Measurements from ENCODE around the gene LYSET.

Gene LYSET

DNA sequence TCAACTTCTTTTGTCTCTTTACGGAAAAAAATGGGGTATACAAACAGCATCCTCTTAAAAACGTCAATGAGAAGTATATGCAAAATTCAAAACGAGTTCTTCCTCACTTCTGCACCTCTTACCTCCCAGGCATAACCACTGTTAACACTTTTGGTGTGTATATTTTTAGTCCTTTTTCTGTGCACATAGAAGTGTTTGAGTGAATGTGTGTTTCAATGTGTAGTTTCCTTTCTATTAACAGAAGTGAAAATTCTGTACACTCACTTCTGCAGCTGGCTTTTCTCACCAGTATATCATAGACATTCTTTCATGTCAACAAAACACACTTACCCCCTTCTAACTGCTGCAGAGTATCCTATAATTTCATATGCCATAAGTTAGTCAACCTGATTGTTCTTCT lies 27.3 kb downstream of the LYSET start:
- Histone ChIP-seq H3K79me1 (replicated peaks; ENCODE audit: low read length, poor library complexity, severe bottlenecking) (peaks cover 14% of the 10 kb centered on the region), H2AFZ (ENCODE audit: low read depth, low read length) (no peak overlapping the region), H2BK120ac (ENCODE audit: low read depth, low read length) (no peak overlapping the region), H3K4me1 (ENCODE audit: control insufficient read depth, insufficient read depth, low read depth, low read length) (no peaks in the 10 kb centered on the region), H2BK15ac (ENCODE audit: low read depth, poor library complexity, severe bottlenecking) (no peak overlapping the region), H3K23ac (ENCODE audit: low read length in 2 of 2) (no peak overlapping the region), H3K4me2 (ENCODE audit: low read length, poor library complexity, severe bottlenecking) (no peak overlapping the region), H3K27me3 (ENCODE audit: control insufficient read depth in 1 of 2, insufficient read depth in 1 of 2, low read length in 2 of 2) (no peaks in the 10 kb centered on the region), H3K36me3 (ENCODE audit: control insufficient read depth in 1 of 2, insufficient read depth in 2 of 2, low read depth in 1 of 2, low read length in 2 of 2) (peaks cover 10 to 52% of the 10 kb centered on the region in 2 experiments), H4K8ac (ENCODE audit: low read length) (no peak overlapping the region), H2AK5ac (ENCODE audit: low read length, severe bottlenecking) (no peak overlapping the region), H4K91ac (ENCODE audit: low read length) (no peak overlapping the region), H3K4ac (ENCODE audit: low read depth in 1 of 2, low read length in 2 of 2) (no peak overlapping the region), H3K9me3 (ENCODE audit: control insufficient read depth, low read length) (no peaks in the 10 kb centered on the region), H3K27ac (ENCODE audit: low read length, poor library complexity, severe bottlenecking) (no peak overlapping the region), H3K4me3 (ENCODE audit: insufficient read depth in 1 of 2, low read depth in 1 of 2, low read length in 2 of 2) (no peak overlapping the region), H2BK12ac (ENCODE audit: low read length in 2 of 2) (no peak overlapping the region), H3K9ac (ENCODE audit: low read length) (no peak overlapping the region), H3K18ac (ENCODE audit: low read depth in 1 of 2, low read length in 2 of 2) (no peak overlapping the region), H2BK5ac (ENCODE audit: low read depth, low read length, poor library complexity, severe bottlenecking) (no peak overlapping the region), H3K14ac (ENCODE audit: low read length in 2 of 2) (no peak overlapping the region)
- no peak for DNase-seq
- 98% methylated on average over 2 of the region's 3 CpGs for WGBS

GRCh38 chr14:93214598-93214997 lies 29.5 kb downstream of the LYSET start:
- H3K14ac ChIP-seq (ENCODE audit: low read length in 2 of 2), result no peak overlapping the region
- WGBS, result no CpG with 5 or more reads among the region's 2 CpGs
- no peak overlapping the region for H2BK5ac ChIP-seq (ENCODE audit: low read depth, low read length, poor library complexity, severe bottlenecking)
- peaks cover 10% of the 10 kb centered on the region for H3K79me1 ChIP-seq (replicated peaks; ENCODE audit: low read length, poor library complexity, severe bottlenecking)
- H3K4ac ChIP-seq (ENCODE audit: low read depth in 1 of 2, low read length in 2 of 2), result no peak overlapping the region
- H2AFZ ChIP-seq (ENCODE audit: low read depth, low read length), result no peak overlapping the region
- H3K9ac ChIP-seq (ENCODE audit: low read length), result no peak overlapping the region
- no peak overlapping the region for H3K27ac ChIP-seq (ENCODE audit: low read length, poor library complexity, severe bottlenecking)
- H3K4me1 ChIP-seq (ENCODE audit: control insufficient read depth, insufficient read depth, low read depth, low read length), result no peaks in the 10 kb centered on the region
- H3K23ac ChIP-seq (ENCODE audit: low read length in 2 of 2), result no peak overlapping the region
- no peak overlapping the region for H3K18ac ChIP-seq (ENCODE audit: low read depth in 1 of 2, low read length in 2 of 2)
- no peak overlapping the region for H4K8ac ChIP-seq (ENCODE audit: low read length)
- no peak overlapping the region for H2BK120ac ChIP-seq (ENCODE audit: low read depth, low read length)
- no peak overlapping the region for H4K91ac ChIP-seq (ENCODE audit: low read length)
- no peak overlapping the region for H3K4me3 ChIP-seq (ENCODE audit: insufficient read depth in 1 of 2, low read depth in 1 of 2, low read length in 2 of 2)
- no peak overlapping the region for H2BK12ac ChIP-seq (ENCODE audit: low read length in 2 of 2)
- H3K27me3 ChIP-seq (ENCODE audit: control insufficient read depth in 1 of 2, insufficient read depth in 1 of 2, low read length in 2 of 2), result no peaks in the 10 kb centered on the region
- H2BK15ac ChIP-seq (ENCODE audit: low read depth, poor library complexity, severe bottlenecking), result no peak overlapping the region
- DNase-seq, result no peak
- peaks cover 13 to 61% of the 10 kb centered on the region in 2 experiments for H3K36me3 ChIP-seq (ENCODE audit: control insufficient read depth in 1 of 2, insufficient read depth in 2 of 2, low read depth in 1 of 2, low read length in 2 of 2)
- no peaks in the 10 kb centered on the region for H3K9me3 ChIP-seq (ENCODE audit: control insufficient read depth, low read length)
- no peak overlapping the region for H3K4me2 ChIP-seq (ENCODE audit: low read length, poor library complexity, severe bottlenecking)
- H2AK5ac ChIP-seq (ENCODE audit: low read length, severe bottlenecking), result no peak overlapping the region

- H2BK15ac ChIP-seq (ENCODE audit: low read depth, poor library complexity, severe bottlenecking), result no peak overlapping the region
- WGBS, result 78% methylated on average over 3 of the region's 3 CpGs
- peaks cover 6% of the 10 kb centered on the region for H3K79me1 ChIP-seq (replicated peaks; ENCODE audit: low read length, poor library complexity, severe bottlenecking)
- no peak overlapping the region for H3K4ac ChIP-seq (ENCODE audit: low read depth in 1 of 2, low read length in 2 of 2)
- H3K9ac ChIP-seq (ENCODE audit: low read length), result no peak overlapping the region
- no peak overlapping the region for H4K91ac ChIP-seq (ENCODE audit: low read length)
- H3K36me3 ChIP-seq (ENCODE audit: control insufficient read depth in 1 of 2, insufficient read depth in 2 of 2, low read depth in 1 of 2, low read length in 2 of 2), result peaks cover 28 to 74% of the 10 kb centered on the region in 2 experiments
- H3K4me1 ChIP-seq (ENCODE audit: control insufficient read depth, insufficient read depth, low read depth, low read length), result no peaks in the 10 kb centered on the region
- H4K8ac ChIP-seq (ENCODE audit: low read length), result no peak overlapping the region
- H2BK120ac ChIP-seq (ENCODE audit: low read depth, low read length), result no peak overlapping the region
- H2BK12ac ChIP-seq (ENCODE audit: low read length in 2 of 2), result no peak overlapping the region
- no peaks in the 10 kb centered on the region for H3K9me3 ChIP-seq (ENCODE audit: control insufficient read depth, low read length)
- H3K4me2 ChIP-seq (ENCODE audit: low read length, poor library complexity, severe bottlenecking), result no peak overlapping the region
- no peaks in the 10 kb centered on the region for H3K27me3 ChIP-seq (ENCODE audit: control insufficient read depth in 1 of 2, insufficient read depth in 1 of 2, low read length in 2 of 2)
- H3K18ac ChIP-seq (ENCODE audit: low read depth in 1 of 2, low read length in 2 of 2), result no peak overlapping the region
- no peak overlapping the region for H3K27ac ChIP-seq (ENCODE audit: low read length, poor library complexity, severe bottlenecking)
- H2BK5ac ChIP-seq (ENCODE audit: low read depth, low read length, poor library complexity, severe bottlenecking), result no peak overlapping the region
- H3K4me3 ChIP-seq (ENCODE audit: insufficient read depth in 1 of 2, low read depth in 1 of 2, low read length in 2 of 2), result no peak overlapping the region
- no peak overlapping the region for H2AK5ac ChIP-seq (ENCODE audit: low read length, severe bottlenecking)
- peak; percentile 65 for DNase-seq
- H3K23ac ChIP-seq (ENCODE audit: low read length in 2 of 2), result no peak overlapping the region
- no peak overlapping the region for H3K14ac ChIP-seq (ENCODE audit: low read length in 2 of 2)
- no peak overlapping the region for H2AFZ ChIP-seq (ENCODE audit: low read depth, low read length)
These were observed 34.1 kb downstream of the LYSET start for GRCh38 chr14:93219103-93219726.

DNA sequence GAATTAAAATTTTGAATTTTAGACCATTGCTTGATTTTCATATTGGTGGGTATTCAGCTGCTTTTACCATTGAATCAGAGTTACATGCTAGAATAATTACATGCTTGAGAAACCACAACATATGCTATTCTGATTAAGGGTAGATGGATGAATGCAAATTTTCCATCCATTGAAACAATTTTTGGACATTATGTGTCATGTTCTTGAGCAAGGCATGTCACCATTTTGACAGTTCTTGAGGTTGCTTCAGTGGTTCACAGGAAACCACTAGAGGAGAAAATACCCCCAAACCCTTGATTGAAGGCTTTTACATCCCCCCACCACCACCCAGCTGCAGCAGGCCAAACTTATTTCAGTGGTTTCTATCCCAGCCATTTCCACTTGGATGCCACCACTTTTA lies 35.4 kb downstream of the LYSET start:
- no peak overlapping the region for H3K18ac ChIP-seq (ENCODE audit: low read depth in 1 of 2, low read length in 2 of 2)
- H3K23ac ChIP-seq (ENCODE audit: low read length in 2 of 2), result no peak overlapping the region
- no peak overlapping the region for H3K14ac ChIP-seq (ENCODE audit: low read length in 2 of 2)
- no peak overlapping the region for H2AFZ ChIP-seq (ENCODE audit: low read depth, low read length)
- H3K9me3 ChIP-seq (ENCODE audit: control insufficient read depth, low read length), result no peaks in the 10 kb centered on the region
- H3K79me1 ChIP-seq (replicated peaks; ENCODE audit: low read length, poor library complexity, severe bottlenecking), result peaks cover 4% of the 10 kb centered on the region
- H4K91ac ChIP-seq (ENCODE audit: low read length), result no peak overlapping the region
- no peaks in the 10 kb centered on the region for H3K4me1 ChIP-seq (ENCODE audit: control insufficient read depth, insufficient read depth, low read depth, low read length)
- H3K4me2 ChIP-seq (ENCODE audit: low read length, poor library complexity, severe bottlenecking), result no peak overlapping the region
- no peak overlapping the region for H2BK120ac ChIP-seq (ENCODE audit: low read depth, low read length)
- H3K9ac ChIP-seq (ENCODE audit: low read length), result no peak overlapping the region
- H2BK15ac ChIP-seq (ENCODE audit: low read depth, poor library complexity, severe bottlenecking), result no peak overlapping the region
- H3K4ac ChIP-seq (ENCODE audit: low read depth in 1 of 2, low read length in 2 of 2), result no peak overlapping the region
- H3K36me3 ChIP-seq (ENCODE audit: control insufficient read depth in 1 of 2, insufficient read depth in 2 of 2, low read depth in 1 of 2, low read length in 2 of 2), result peaks cover 28 to 65% of the 10 kb centered on the region in 2 experiments
- no peak overlapping the region for H2BK5ac ChIP-seq (ENCODE audit: low read depth, low read length, poor library complexity, severe bottlenecking)
- no peak overlapping the region for H4K8ac ChIP-seq (ENCODE audit: low read length)
- no peak overlapping the region for H2AK5ac ChIP-seq (ENCODE audit: low read length, severe bottlenecking)
- H2BK12ac ChIP-seq (ENCODE audit: low read length in 2 of 2), result no peak overlapping the region
- H3K27ac ChIP-seq (ENCODE audit: low read length, poor library complexity, severe bottlenecking), result no peak overlapping the region
- no peak for DNase-seq
- H3K27me3 ChIP-seq (ENCODE audit: control insufficient read depth in 1 of 2, insufficient read depth in 1 of 2, low read length in 2 of 2), result no peaks in the 10 kb centered on the region
- H3K4me3 ChIP-seq (ENCODE audit: insufficient read depth in 1 of 2, low read depth in 1 of 2, low read length in 2 of 2), result no peak overlapping the region

Measured in mesenchymal stem cell (in vitro differentiated cells and primary cell).